Skeletal muscle tissue (tissue), 4 donors: ENCODE results near the gene TMPRSS9. TPM values are rescaled to one million over a fixed set of nuclear protein-coding genes. Genes with fewer than 3 reads are reported as not detected.

Experiments used
- H3K27ac ChIP-seq: one replicate; pipeline ENCODE4 v1.7.0; 2013; ENCODE audit warnings: mild to moderate bottlenecking, low read depth, low read length, inconsistent platforms
- H3K27me3 ChIP-seq, 3 donors: one replicate each; pipeline ENCODE4 v1.7.0; 2013; ENCODE audit warnings: low read length in 3 of 3; ENCODE audit not compliant: control insufficient read depth in 3 of 3, insufficient read depth in 3 of 3
- H3K36me3 ChIP-seq, 3 donors: one replicate each; pipeline ENCODE4 v1.7.0; 2013; ENCODE audit warnings: low read length in 3 of 3; ENCODE audit not compliant: control insufficient read depth in 3 of 3, insufficient read depth in 3 of 3
- H3K4me1 ChIP-seq, 3 donors: one replicate each; pipeline ENCODE4 v1.7.0; 2013; ENCODE audit warnings: low read length in 3 of 3, mild to moderate bottlenecking in 3 of 3; ENCODE audit not compliant: control insufficient read depth in 3 of 3, insufficient read depth in 3 of 3
- H3K4me3 ChIP-seq, 3 donors: one replicate each; pipeline ENCODE4 v1.7.0; 2013; ENCODE audit warnings: low read length in 3 of 3
- H3K9ac ChIP-seq, 3 donors: one replicate each; pipeline ENCODE4 v1.7.0; 2013; ENCODE audit warnings: low read length in 3 of 3, mild to moderate bottlenecking in 3 of 3, moderate library complexity in 2 of 3, low read depth in 1 of 3
- H3K9me3 ChIP-seq, 3 donors: one replicate each; pipeline ENCODE4 v1.7.0; 2013; ENCODE audit warnings: low read length in 3 of 3; ENCODE audit not compliant: control insufficient read depth in 3 of 3
- total RNA-seq: library from RNA; depleted of rRNA; stranded (reverse); fragments of >200 nt; gene quantifications from one replicate; pipeline ENCODE4 v1.2.3, GENCODE V29; 2014
- donor health status: Osteomylitis.

Gene TMPRSS9
- total RNA-seq, 1 donor from 2014 or later = under 0.01 TPM

DNA sequence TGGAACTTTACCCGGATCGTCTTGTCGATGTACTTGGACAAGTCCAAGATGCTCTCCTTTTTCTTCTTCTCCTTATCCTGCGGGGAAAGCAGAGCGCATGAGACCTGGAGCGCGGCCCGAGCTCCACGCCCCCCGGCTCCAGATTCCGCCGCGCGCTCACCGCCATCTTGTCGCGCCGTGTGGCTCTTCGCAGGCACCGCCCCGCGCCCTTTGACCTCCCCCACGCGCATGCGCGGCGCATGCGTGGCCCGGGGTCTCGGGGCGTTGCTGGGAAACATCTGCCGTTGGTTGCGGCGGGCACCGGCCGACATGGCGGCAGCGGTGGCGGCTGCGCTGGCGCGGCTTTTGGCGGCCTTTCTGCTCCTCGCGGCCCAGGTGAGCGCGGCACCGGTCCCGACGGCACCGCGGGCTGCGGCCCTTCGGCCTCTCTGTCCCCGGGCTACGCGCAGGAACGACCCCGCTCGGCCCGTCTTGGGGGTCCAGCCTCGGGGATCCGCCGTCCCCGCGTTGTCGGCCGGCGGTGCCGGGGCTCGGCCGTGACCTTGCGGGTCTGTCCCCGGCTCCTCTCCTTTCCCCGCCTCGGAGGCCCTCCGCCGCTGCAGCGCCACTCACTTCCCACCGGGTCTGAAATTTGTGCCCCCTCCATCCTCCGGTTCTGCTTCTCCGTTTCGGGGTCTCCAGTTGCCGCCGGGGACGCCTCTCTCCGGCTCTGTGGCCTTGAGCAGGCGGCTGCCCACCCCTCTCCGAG is 31.5 kb upstream of the TMPRSS9 start, which contains the start of the genes LSM7 and SPPL2B:
TSS of gene LSM7 (minus strand) at position 186 of the 748 bp plus-strand sequence. CDS start at position 166, 20 bp downstream.
TSS of gene SPPL2B (plus strand) at position 284 of the 748 bp plus-strand sequence. CDS start at position 310, 26 bp downstream.
- H3K4me3 ChIP-seq = peak within 1 kb of the TSS; percentile 89 to 94 (median 94)
- peaks cover 49 to 59% (median 51%) of the 10 kb centered on the region in 3 donors for H3K4me1 ChIP-seq
- H3K27ac ChIP-seq = peak within 1 kb of the TSS; percentile 54
- no peaks in the 10 kb centered on the region for H3K27me3 ChIP-seq
- H3K9me3 ChIP-seq = no peaks in the 10 kb centered on the region
- peaks cover 7 to 9% (median 8%) of the 10 kb centered on the region in 3 donors for H3K36me3 ChIP-seq
- peak within 1 kb of the TSS; percentile 84 to 93 (median 89) for H3K9ac ChIP-seq

DNA sequence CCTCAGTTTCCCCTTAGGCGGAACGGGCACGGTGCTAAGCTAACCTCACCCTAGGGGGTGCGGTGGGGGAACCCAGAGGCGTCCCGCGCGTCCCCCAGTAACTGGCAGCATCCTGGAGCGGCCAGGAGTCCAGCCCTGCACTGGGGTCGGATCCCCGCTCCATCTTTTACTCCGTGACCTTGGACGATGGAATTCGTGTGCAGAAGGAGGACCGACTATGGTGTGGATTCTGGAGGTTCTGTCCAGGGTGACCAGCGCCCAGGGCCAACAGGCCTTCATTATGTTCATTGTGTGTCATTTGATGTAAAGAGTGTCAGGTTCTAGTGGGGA is 31.0 kb upstream of the TMPRSS9 start:
- Histone ChIP-seq H3K4me3 (peak overlapping the region; percentile 89 to 94 (median 94)), H3K4me1 (peaks cover 53 to 65% (median 56%) of the 10 kb centered on the region in 3 donors), H3K27me3 (no peaks in the 10 kb centered on the region), H3K36me3 (peaks cover 7 to 8% (median 7%) of the 10 kb centered on the region in 3 donors), H3K9ac (peak overlapping the region; percentile 84 to 93 (median 89)), H3K27ac (peak overlapping the region; percentile 54), H3K9me3 (no peaks in the 10 kb centered on the region)

DNA sequence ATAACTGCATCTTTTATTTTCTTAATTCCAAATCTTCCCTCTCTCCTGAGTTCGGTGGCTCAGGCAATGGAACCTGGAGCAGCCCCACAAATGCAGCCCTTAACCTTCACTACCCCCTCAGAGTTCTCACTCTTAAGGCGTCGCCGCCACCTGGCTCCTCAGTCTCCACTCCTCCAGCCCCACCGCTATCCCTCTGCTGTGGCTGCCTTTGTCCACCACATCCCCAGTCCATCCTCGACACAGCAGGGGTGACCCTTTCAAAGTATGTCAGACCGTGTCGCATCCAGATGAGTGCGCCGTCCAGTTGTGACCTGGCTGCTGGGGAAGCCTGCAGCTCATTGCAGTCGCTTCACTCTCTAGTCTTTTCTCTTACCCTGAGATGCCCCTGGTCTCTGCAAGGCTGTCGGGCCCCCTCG is 30.6 kb upstream of the TMPRSS9 start:
- Histone ChIP-seq H3K4me1 (peaks cover 53 to 68% (median 57%) of the 10 kb centered on the region in 3 donors), H3K27ac (peak overlapping the region; percentile 12)

DNA sequence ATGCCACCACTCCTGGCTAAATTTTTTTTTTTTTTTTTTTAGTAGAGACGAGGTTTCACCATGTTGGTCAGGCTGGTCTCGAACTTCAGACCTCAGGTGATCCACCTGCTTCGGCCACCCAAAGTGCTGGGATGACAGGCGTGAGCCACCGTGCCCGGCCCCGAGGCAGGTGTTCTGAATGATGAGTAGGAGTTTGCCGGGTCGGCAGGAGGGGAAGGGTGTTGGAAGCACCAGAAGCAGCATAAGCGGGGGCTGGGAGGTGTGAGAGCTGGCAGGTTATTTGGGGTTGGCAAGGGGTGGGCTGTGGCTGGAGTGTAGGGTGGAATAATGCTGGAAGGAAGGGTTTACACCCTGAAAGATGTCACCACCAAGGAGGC is 29.8 kb upstream of the TMPRSS9 start:
- Histone ChIP-seq H3K9me3 (no peaks in the 10 kb centered on the region), H3K4me3 (peak overlapping the region in 2 of 3 donors; percentile 35 to 45), H3K36me3 (peaks cover 0 to 9% (median 3%) of the 10 kb centered on the region in 3 donors), H3K27me3 (no peaks in the 10 kb centered on the region), H3K4me1 (peaks cover 53 to 68% (median 57%) of the 10 kb centered on the region in 3 donors), H3K9ac (peak overlapping the region; percentile 63 to 71 (median 71)), H3K27ac (peak overlapping the region; percentile 84)

More for the DNA sequence above, 30.6 kb upstream of the TMPRSS9 start:
- peak overlapping the region; percentile 89 to 94 (median 94) for H3K4me3 ChIP-seq
- peaks cover 3 to 9% (median 4%) of the 10 kb centered on the region in 3 donors for H3K36me3 ChIP-seq
- H3K9ac ChIP-seq = peak overlapping the region; percentile 84 to 93 (median 89)
- no peaks in the 10 kb centered on the region for H3K9me3 ChIP-seq
- H3K27me3 ChIP-seq = no peaks in the 10 kb centered on the region

DNA sequence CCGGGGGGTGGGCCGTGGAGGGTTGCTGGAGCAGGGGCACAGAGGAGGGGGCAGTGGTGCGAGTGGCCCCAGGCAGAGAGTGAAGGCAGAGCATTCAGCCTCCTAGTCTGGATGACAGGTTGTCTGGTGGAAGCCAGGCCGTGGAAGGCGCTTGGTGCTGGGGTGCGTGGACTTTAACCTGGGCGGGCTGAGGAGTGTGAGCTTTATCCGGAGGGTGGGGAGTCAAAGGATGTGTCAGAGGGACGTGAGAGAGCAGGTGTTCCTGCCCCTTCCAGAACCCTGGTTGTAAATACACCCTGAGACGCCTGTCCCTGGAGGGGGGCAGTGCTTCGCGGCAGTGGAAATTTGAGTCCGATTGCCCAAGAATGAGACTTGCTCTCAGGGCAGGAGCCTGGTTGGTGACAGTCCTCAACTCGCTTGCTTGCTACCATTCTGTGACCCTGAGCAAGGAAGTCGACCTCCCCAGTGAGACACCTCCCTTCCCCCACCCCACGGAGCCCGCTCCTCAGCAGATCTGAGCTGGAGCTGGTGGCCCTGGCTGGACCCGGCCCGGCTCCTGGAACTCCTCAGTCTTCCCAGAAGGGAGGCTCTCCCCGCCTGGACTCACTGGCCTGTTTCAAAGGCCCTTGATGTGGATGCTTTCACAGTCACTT is 29.3 kb upstream of the TMPRSS9 start:
- Histone ChIP-seq H3K27me3 (no peaks in the 10 kb centered on the region), H3K36me3 (peaks cover 0 to 8% (median 0%) of the 10 kb centered on the region in 3 donors), H3K9ac (peak overlapping the region; percentile 63 to 71 (median 71)), H3K4me3 (peak overlapping the region in 2 of 3 donors; percentile 35 to 45), H3K4me1 (peaks cover 53 to 70% (median 57%) of the 10 kb centered on the region in 3 donors), H3K9me3 (no peaks in the 10 kb centered on the region), H3K27ac (peak overlapping the region; percentile 84)

DNA sequence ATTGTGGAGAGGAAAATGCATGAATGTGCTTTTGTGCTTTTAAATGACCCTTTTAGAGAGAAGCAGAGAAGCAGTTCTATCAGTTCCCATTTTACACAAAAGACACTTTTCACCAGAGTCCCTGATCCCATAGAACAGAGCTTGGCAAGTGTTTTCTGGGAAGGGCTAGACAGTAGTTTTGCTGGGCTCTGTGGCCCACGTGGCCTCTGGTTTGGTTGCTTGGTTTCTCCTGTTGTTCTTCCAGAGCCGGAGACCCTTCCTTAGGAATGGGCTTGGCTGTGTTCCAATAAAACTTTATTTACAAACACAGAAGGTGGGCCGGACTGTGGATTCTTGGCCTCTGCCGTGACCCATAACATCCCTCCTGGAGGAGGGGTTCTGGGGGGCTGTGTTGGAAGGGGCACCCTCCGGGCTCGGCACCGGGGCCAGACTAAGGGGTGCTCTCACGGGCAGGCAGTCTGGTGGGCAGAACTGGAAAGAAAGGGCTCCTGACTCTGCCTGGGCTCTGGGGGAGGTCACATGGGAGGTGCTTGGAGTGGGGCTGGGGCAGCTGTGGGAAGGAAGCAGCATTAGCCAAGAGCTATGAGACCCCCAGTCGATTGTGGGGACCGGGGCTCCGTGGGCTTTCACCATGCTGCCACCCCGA is 28.3 kb upstream of the TMPRSS9 start:
- Histone ChIP-seq H3K9ac (peak overlapping the region in 2 of 3 donors; percentile 43 to 50), H3K4me1 (peaks cover 48 to 78% (median 60%) of the 10 kb centered on the region in 3 donors)

DNA sequence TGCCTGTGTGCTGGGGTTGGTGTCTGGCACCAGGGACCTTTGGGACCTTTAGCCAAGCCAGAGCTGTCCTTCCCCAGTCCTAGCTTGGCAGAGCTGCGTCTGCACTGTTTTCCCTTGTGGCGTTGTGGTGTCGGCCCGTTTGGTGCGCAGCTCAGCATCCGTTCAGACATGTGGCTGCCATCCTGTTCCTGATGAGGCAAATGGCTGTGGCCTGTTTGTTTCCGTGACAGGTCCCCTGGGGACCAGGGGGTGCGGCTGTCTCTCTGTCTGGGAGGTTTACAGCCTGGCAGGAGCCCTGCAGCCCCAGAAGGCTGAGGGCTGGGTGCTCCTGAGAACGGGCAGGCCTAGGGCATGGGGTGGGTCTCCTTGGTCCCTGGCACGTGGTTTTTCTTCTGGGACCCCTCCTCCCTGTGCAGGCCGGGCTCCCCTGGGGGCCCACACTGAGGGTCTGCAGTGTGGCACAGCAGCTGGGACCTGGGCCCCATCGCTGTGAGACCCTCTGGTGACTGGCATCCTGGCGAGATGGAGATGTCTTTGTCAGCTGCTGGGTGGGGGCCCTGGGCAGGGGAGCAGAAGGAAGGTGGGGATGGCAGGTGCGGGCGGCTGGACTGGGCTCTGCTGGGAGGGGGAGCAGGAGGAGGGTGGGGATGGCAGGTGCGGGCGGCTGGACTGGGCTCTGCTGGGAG is 27.6 kb upstream of the TMPRSS9 start:
- peak overlapping the region in 1 of 3 donors; percentile 41 for H3K4me3 ChIP-seq

More for the DNA sequence above, 28.3 kb upstream of the TMPRSS9 start:
- Histone ChIP-seq H3K4me3 (peak overlapping the region in 2 of 3 donors; percentile 41 to 45), H3K9me3 (no peaks in the 10 kb centered on the region), H3K36me3 (peaks cover 0 to 5% (median 4%) of the 10 kb centered on the region in 3 donors), H3K27ac (peak overlapping the region; percentile 84), H3K27me3 (no peaks in the 10 kb centered on the region)

DNA sequence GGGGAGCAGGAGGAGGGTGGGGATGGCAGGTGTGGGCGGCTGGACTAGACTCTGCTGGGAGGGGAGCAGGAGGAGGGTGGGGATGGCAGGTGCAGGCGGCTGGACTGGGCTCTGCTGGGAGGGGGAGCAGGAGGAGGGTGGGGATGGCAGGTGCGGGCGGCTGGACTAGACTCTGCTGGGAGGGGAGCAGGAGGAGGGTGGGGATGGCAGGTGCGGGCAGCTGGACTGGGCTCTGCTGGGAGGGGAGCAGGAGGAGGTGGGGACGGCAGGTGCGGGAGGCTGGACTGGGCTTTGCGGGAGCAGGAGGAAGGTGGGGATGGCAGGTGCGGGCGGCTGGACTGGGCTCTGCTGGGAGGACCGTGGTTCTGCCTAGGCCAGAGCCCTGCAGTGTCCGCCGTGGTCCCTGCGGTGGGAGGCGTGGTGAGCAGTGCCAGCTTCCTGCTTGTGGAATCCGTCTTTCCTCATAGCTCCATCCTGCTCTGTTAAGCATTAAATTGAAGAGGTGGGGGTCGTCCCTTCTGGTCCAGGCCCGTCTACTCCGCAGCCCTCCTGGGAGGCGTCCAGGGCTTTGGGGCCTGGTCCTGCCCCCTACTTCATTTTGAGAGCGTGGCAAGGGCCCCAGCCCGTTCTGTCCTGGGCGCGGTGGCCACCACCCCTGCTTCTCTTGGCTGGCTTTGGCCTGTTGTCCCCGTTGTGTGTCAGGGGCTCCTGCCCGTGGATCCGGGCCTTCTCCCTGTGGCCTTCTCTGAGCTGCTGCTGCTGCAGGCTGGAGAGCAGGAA is 26.8 kb upstream of the TMPRSS9 start:
- H3K4me1 ChIP-seq = peaks cover 39 to 75% (median 49%) of the 10 kb centered on the region in 3 donors

More for the DNA sequence above, 27.6 kb upstream of the TMPRSS9 start:
- H3K9me3 ChIP-seq = no peaks in the 10 kb centered on the region
- peaks cover 2 to 6% (median 2%) of the 10 kb centered on the region in 3 donors for H3K36me3 ChIP-seq
- peak overlapping the region; percentile 38 to 50 (median 43) for H3K9ac ChIP-seq
- H3K4me1 ChIP-seq = peaks cover 43 to 77% (median 53%) of the 10 kb centered on the region in 3 donors
- H3K27ac ChIP-seq = peak overlapping the region; percentile 84
- no peaks in the 10 kb centered on the region for H3K27me3 ChIP-seq

More for the DNA sequence above, 26.8 kb upstream of the TMPRSS9 start:
- Histone ChIP-seq H3K27ac (no peak overlapping the region), H3K36me3 (peaks cover 2 to 6% (median 3%) of the 10 kb centered on the region in 3 donors), H3K4me3 (no peak overlapping the region), H3K27me3 (no peaks in the 10 kb centered on the region), H3K9me3 (no peaks in the 10 kb centered on the region), H3K9ac (peak overlapping the region in 2 of 3 donors; percentile 6 to 54)
